ENCODE data around the gene GSG1.

DNA sequence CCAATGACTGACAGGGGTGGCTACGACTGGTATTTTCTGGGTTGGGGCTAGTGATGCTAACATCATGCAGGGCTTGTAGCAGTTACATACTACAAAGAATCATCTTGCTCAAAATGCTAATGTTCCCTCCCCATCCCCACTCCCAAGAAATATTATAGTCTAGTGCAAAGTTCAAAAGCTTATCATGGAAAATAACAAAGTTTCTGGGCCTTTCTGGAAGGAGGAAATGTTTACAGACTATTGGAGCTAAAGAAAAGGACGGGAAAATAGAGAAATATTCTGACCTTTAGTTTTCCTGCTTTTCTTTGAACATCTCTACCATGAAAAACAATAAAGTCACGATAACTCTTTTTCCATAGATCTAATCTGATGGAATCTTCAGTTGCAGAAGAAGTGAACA, 23.2 kb downstream of the GSG1 start:
- TF ChIP-seq, protein P1, sequence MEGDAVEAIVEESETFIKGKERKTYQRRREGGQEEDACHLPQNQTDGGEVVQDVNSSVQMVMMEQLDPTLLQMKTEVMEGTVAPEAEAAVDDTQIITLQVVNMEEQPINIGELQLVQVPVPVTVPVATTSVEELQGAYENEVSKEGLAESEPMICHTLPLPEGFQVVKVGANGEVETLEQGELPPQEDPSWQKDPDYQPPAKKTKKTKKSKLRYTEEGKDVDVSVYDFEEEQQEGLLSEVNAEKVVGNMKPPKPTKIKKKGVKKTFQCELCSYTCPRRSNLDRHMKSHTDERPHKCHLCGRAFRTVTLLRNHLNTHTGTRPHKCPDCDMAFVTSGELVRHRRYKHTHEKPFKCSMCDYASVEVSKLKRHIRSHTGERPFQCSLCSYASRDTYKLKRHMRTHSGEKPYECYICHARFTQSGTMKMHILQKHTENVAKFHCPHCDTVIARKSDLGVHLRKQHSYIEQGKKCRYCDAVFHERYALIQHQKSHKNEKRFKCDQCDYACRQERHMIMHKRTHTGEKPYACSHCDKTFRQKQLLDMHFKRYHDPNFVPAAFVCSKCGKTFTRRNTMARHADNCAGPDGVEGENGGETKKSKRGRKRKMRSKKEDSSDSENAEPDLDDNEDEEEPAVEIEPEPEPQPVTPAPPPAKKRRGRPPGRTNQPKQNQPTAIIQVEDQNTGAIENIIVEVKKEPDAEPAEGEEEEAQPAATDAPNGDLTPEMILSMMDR (IDR thresholded peaks at IDR 0.05; ENCODE audit: low read depth, low read length): no peak
- no peak for TF ChIP-seq MYC (IDR thresholded peaks at IDR 0.05; ENCODE audit: low read depth, low read length)
- no peak for TF ChIP-seq POLR2A (IDR thresholded peaks at IDR 0.05; ENCODE audit: extremely low read depth, insufficient read length)
- TF ChIP-seq, protein P2, sequence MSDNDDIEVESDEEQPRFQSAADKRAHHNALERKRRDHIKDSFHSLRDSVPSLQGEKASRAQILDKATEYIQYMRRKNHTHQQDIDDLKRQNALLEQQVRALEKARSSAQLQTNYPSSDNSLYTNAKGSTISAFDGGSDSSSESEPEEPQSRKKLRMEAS (IDR thresholded peaks at IDR 0.05; ENCODE audit: low read depth, low read length): no peak
